HG03175 (cell line): ENCODE data around the gene CYP2W1.

Source experiments
- ATAC-seq: cut with Tn5 transposase; IDR thresholded peaks from one replicate; pipeline ENCODE4 v1.9.1; 2021; ENCODE audit warnings: mild to moderate bottlenecking, moderate library complexity; ENCODE audit not compliant: unreplicated experiment

CYP2W1 gene

DNA sequence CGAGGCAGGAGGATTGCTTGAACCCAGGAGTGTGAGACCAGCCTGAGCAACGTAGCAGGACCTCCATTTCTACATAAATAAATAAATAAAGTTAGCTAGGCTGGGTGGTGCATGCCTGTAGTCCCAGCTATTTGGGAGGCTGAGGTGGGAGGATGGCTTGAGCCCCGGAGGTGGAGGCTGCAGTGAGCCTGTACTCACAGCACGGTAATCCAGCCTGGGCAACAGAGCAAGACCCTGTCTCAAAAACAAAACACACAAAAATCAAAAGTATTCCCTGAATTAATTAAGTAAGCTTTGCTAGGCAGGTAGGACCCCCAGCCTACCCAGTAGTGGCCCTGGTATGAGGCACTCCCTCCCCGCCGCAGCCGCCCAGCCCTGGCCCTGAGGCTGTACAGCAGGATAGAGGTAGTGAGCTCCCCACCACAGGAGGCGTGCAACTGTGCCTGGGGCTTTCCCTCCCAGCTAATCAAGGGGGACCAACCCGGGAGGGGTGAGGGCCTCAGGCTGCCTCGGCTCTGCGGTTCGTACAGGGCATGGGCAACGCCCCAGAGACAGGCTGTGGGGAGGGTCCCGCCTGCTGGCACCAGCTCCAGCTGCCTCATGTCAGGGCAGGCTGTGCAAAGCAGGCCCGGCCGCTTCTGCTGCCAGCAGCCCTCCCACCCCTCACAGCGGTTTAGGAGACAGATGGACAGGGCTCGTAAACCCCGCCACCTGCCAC lies 1.0 kb upstream of the CYP2W1 start:
- ATAC-seq = no peak

DNA sequence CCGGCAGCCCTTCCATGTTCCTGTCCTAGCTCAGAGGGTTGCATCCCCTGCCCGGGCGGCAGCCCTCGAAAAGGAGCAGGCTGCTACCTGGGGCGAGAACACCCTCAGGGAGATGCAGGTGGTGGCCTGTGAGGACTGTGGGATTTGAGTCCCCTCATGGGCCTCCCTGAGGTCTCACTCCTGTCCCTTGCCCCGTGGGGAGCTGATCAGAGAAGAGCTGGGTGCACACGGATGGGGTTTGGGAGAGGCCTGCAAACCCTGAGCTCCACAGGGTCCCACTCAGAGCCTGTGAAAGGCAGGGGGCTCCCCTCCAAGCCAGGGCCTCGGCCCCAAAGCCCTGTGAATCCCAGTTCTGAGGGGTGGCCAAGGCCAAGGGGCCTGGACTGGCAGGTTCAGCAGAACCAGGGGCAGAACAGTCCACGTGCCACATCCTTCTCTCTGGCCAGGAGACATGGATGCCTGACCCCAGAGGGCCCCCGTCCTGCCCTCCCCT lies 424 bp upstream of the CYP2W1 start:
- no peak for ATAC-seq

DNA sequence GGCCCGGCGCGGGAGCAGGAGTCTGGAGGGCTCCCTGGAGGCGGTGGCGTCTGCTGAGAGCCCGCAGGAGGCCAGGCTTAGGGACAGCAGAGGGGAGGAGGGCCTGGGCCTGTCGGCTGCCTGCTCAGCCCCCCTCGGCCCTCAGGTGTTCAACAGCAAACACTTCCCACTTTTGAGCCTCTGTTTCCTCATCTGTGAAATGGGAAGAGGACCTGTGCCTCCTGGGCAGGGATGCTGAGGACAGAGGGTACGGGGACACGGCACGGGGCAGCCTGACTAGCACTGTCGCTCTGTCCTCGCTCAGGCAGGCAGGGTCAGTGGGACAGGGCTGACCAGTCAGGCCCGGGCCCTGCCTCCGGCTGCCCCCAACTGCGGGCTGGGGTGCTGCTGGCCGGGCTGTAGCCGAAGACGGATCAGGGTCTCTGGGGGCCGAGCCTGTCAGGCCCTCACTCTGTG lies 663 bp downstream of the CYP2W1 start:
- no peak for ATAC-seq

DNA sequence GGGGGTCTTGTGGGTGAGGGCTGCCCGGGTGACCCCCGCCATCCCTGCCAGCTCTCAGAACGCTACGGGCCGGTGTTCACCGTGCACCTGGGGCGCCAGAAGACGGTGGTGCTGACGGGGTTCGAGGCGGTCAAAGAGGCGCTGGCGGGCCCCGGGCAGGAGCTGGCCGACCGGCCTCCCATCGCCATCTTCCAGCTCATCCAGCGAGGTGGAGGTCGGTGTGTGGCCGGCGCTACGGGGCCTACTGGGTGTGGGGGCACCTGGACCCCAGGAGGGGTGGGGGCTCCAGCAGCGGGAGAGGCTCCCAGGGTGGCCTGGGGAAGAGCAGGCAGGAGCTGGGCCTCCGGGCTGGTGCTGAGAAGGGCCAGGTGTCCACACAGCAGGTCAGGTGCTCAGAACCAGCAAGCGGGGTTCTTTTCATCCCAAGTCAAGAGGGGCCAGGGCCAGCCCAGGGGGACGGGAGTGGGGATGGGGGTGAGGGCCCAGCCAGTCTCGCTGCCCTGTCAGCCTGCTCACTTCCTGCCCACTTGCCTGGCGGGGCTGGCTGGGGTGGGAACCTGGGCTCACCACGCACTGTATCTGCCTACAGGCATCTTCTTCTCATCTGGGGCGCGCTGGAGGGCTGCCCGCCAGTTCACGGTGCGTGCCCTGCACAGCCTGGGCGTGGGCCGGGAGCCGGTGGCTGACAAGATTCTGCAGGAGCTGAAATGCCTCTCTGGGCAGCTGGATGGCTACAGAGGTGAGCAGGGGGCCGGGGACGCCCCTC lies 1.6 kb downstream of the CYP2W1 start:
- no peak for ATAC-seq

DNA sequence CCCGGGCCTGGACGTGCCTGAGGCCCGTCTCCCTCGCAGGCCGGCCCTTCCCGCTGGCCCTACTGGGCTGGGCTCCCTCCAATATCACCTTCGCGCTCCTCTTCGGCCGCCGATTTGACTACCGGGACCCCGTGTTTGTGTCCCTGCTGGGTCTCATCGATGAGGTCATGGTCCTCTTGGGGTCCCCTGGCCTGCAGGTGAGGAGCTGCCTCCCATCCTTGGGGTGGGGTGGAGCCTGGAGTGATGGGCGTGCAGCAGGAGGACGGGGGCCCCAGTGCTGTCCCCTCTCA lies 2.1 kb downstream of the CYP2W1 start:
- ATAC-seq = no peak

DNA sequence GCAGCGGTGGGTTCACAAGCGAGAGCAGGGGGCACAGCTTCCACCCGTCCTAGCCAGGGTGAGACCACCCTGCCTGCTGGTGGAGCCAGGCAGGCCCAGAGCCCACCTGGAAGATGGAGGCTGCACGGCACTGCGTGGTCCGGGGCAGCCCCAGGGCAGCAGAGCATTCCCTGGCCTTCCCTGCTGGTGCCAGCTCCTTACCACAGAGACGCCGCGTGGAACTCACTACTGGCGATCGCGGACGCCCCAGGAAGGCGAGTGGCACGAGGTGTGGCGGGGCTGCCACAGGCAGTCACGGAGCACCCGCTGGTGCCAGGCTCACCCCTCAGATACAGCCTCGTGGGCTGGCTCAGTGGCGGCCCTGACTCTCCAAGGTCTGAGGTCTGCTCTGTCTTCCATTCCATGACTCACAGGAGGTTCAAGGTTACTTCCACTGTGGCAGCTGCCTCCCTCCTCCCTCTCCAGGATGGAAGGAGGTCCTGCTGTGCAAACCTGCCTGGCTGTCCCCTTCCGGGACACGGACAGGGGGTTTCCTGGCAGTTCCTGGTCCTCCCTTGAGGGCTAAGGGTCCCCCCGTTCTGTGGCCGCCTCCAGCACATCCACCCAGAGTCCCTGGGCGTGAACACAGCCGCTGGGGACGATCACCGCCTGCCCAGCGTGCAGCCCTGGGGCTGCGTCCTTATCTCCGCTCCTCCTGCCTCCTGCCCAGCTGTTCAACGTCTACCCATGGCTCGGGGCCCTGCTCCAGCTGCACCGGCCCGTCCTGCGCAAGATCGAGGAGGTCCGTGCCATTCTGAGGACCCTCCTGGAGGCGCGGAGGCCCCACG lies 3.1 kb downstream of the CYP2W1 start:
- no peak for ATAC-seq

DNA sequence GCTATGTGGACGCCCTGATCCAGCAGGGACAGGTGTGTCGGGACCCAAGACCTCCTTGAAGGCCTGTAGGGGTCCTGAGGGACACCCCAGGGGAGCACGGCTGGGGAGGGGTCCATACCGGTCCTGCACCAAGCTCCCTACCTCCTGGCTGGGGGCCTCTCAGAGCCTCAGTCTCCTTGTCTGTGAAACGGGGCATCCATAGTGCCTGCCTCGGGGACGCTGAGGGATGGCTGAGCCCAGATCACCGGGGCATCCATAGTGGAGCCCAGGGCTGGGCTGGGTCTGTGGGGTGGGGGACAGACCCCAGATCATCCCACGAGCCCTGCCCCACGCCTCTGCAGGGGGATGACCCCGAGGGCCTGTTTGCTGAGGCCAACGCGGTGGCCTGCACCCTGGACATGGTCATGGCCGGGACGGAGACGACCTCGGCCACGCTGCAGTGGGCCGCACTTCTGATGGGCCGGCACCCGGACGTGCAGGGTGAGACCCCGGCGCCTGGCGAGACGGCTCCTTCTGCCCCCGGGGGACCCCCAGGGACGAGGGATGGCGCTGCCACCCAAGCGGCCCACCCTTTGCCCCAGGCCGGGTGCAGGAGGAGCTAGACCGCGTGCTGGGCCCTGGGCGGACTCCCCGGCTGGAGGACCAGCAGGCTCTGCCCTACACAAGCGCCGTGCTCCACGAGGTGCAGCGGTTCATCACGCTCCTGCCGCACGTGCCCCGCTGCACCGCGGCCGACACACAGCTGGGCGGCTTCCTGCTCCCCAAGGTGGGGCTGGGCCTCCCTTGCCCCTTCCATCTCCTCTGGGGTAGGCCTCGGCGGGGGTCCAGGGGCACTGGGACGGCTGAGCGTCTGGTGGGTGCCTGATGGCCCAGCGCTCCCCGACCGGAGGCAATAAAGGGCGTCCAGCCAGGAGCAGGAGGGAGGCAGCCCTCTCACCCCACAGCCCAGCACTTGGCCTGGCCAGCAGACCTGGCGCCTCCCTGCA lies 4.1 kb downstream of the CYP2W1 start:
- ATAC-seq = no peak

DNA sequence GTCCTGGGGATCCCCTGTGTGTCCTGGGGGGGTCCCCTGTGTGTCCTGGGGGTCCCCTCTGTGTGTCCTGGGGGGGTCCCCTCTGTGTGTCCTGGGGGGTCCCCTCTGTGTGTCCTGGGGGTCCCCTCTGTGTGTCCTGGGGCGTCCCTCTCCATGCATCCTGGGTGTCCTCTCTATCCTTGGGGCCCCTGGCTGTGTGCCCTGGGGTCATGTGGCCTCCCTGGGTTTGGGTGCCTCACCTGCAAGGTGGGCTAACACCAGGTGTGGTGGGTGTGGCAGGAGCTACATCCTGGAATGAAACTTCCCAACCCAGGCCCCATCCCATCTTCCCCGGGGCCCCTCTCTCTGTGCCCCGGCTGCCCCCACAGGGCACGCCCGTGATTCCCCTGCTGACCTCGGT lies 4.9 kb downstream of the CYP2W1 start:
- no peak for ATAC-seq

DNA sequence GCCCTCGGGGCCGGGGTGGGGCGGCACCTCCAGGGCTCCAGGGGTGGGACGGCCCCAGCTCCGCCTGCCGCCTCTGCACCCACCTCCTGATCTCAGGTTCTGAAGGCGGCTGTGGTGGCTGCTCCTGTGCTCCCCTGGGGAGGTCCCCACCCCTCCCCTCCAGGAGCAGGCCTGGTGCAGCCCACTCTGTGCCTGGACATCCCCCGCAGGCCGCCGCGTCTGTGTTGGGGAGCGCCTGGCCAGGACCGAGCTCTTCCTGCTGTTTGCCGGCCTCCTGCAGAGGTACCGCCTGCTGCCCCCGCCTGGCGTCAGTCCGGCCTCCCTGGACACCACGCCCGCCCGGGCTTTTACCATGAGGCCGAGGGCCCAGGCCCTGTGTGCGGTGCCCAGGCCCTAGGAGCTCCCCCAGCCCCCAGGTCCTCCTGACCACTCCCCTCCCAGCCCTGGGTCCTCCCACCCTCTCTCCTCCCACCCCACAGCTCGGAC lies 5.5 kb downstream of the CYP2W1 start:
- no peak for ATAC-seq

DNA sequence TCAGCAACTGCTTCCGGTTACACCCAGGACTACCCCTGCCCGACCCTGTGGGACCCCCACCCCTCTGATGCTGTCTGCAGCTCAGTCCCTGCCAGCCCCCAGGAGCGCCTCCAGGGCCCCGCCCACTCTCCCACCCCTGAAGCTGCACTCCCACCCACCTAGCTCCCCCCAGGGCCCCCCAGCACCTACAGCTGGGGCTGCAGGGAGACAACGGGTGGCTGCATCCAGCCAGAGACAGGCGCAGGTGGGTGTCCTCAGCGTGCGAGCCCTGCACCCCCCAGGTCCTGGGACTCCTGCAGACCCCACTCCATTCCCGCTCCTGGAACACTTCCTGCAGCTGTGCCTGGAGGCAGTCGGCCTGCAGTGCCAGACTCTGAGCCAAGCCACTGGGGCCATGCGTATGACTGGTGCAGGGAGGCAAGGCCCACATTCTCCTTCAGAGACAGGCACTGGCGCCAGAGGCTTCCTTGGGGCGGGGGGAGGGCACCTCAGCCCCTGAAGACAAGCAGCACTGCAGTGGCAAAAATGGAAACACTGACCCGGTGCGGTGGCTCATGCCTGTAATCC lies 6.1 kb downstream of the CYP2W1 start:
- no peak for ATAC-seq

DNA sequence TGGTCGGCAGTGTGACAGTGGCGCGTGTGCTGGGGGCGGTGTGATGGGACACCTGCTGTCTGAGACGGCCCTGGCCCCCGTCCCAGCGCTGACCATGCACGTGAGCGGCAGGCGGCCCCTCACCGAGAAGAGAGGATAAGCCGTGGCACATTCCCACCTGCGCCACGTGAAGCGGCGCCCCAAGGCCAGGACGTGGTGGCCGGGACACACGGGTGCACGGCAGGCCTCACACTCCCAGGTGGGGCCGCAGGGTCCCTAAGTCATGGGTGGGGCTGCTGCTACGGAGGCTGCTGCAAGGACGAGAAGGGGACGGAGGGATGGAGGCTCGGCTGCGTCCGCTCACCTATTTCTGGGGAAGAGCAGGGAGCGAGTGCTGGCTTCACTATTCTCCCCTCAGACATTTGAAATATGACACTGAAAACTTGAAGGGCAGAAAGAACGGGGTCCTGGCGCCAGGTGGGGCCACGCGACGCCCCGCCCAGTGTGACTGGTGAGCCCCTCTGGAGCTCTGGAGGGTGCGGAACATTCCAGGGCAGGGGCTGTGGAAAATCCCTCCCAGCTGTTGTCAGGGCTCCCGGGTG lies 7.5 kb downstream of the CYP2W1 start:
- no peak for ATAC-seq

DNA sequence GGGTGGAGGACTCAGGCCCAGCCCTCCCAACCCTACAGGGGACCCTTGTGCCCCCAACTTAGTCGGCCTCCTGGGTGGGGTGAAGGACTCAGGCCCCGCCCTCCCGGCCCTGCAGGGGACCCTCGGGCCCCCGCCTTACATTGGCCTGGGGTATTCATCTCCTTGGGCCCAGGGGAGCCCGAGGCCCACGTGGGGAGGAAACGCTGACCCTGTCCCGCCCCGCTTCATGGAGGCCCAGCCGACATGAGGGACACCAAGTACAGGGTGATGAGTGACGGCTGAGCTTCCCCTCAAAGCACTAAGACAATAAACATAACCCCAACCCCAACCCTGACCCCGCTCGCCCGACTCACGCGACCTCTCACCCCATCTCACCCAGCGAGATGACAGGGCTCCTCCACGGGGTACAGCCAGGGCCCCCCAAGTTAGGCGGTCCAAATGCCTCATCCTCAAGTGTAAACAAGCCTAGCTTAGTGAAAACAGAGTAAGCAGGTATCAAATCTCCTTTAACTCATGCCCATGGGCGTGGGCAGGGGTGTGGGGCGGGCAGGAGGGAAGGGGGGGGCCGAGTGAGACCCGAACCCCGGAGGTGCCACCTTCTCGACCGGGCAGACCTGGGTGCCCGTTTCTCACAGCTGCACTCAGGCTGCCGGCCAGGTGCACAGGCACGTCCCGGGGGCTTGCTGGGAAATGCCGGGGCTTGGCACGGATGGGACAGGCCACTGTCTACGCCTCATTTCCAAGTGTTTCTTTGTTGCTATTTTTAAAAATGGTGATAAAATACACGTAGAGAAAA lies 8.2 kb downstream of the CYP2W1 start:
- no peak for ATAC-seq

DNA sequence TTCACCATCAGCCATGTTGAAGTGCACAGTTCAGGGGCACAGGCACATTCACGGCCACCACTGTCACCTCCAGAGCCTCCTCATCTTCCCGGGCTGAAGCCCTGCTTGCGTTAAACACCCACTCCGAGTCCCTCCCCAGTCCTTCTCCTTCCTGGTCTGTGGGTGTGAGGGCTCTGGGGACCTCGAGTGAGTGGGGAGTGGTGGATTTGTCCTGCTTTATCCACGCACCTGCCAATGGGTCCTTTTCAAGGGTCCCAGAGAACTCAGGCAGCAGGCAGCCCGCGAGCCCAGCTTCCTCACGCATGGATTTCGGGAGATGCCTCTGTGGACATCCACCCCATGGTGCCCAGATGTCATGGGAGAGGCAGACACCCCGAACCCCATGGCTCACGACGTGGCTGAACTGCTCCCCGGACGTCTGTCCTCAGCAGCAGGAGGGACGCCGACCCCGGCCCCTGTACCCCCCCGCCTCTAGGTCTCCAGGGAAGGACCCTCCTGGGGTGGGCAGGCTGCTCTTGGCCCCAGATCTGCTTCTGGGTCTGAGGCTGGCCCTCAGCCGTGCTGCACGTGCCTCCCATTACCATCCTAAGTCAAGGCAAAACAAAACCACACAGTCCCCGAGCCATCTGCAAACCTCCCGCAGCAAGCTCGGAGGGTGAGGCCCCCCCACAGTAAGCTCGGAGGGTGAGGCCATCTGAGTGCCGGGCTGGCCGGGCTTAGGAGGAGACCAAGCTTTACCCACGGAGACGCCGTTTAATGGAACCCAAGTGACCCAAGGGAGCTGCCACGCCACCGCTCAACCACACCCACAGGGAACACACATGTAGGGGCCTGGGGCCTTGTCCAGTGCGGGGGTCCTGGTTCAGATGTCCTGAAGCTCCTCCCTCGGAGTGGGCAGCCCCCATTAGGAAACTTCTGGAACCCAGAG lies 9.0 kb downstream of the CYP2W1 start:
- no peak for ATAC-seq

DNA sequence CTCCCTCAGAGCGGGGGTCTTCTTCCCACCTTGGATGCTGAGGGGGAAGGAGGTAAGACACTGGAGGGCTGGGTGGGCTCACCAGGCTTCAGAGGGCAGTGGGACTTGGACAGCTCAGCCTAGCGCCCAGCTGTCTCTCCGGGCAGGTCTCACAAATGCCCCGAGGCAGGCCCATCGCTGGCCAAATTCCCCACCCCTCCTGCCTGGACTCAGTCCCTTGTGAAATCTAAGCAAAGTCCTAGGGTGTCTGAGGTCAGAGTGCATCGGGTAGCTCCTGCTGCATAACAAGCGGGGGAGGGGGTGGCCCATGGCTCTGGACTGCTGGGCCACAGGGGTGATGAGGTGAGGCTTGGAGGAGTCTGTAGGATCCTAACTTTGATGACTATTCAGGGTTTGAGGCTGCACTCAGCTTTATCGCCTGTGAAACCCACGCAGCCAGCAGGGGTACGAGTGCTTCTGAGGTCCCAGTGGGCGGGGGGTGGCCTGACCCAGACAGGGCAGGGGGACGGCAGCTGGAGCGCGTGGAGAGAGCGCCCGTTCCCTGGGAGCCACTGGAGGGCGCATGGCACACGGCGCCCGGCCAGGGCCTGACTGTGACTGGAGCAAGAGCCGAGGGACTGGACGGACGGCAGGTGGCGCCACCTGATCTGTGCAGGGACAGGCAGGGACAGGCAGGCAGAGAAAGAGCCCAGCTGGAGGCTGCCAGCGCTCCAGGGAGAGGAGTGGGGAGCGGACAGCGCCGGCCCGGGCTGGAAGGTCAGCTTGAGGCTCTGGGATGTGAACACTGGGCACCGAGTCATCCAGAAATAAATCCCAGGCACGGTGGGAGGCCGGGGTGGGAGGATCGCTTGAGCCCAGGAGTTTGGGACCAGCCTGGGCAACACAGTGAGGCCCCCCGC lies 10.0 kb downstream of the CYP2W1 start:
- ATAC-seq = peak; percentile 84

DNA sequence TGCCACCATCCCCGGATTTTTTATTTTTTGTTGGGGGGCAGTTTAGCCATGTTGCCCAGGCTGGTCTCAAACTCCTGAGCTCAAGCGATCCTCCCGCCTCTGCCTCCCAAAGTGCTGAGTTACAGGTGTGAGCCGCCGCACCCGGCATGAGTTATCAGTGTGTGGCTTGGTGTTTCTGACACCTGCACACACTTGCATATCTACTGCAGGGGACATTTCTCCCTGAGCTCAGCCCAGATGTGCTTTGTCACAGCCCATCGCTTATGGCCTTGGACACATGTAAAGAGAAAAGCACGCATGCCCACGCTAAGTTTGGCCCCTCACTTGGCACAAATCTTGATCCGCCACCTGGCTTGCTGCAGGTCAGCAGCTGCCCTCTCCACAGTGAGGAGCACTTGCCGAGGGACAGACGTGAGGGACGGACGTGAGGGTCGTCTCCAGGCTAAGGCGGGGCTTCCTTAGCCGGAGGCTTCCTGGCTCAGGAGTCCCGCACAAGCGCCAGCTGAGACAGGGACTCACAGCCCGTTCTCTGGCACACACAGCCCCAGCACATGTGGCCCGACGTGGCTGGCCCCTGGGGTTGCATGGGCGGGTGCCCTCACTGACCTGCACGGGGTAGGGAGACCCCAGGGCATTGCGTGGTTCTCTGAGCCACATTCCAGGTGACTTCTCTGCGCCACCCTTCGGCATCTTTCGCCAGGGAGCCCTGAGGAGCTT lies 11.8 kb downstream of the CYP2W1 start:
- ATAC-seq = no peak

DNA sequence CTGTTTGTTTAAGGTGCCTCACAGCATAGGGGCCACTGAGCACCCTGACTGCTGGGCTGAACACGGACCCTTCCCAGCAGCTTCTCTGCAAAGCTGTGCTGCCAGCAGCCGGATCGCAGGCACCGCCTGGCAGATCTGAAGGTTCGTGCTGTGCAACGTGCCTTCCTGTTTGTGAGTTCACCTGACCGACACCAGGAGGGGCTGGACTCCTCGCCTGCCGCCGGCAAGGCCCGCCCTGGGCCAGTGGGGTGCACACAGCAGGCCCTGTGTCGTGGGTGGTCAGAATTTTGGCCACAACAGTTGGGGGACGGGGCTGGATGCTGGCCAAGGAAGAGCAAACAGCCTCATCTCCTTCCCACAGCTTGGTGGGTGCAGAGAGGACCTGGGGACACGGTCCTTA lies 12.6 kb downstream of the CYP2W1 start:
- ATAC-seq = no peak
